Suprapubic skin (tissue), 4 donors: ENCODE data around the gene COL23A1.

Source experiments
- POLR2A ChIP-seq, 2 donors: fragments of 450-650 bp; IDR thresholded peaks; one replicate each; pipeline ENCODE4 v1.6.1; 2017; ENCODE audit warnings: antibody characterized with exemption in 2 of 2, mild to moderate bottlenecking in 2 of 2, moderate library complexity in 2 of 2
- POLR2AphosphoS5 ChIP-seq, 3 donors: sonication (generic); formaldehyde crosslinking; IDR thresholded peaks; one replicate each; pipeline ENCODE4 v1.6.1; 2017; ENCODE audit warnings: antibody characterized with exemption in 3 of 3
- TF ChIP-seq, protein P1 (sequence below), 2 donors: fragments of 200-600 bp in 1 of 2; fragments of 450-650 bp in 1 of 2; sonication (generic) in 1 of 2; IDR thresholded peaks; one replicate each; pipeline ENCODE4 v1.5.1; 2016 to 2019; ENCODE audit warnings: antibody characterized with exemption in 2 of 2, mild to moderate bottlenecking in 1 of 2, moderate library complexity in 1 of 2

DNA sequence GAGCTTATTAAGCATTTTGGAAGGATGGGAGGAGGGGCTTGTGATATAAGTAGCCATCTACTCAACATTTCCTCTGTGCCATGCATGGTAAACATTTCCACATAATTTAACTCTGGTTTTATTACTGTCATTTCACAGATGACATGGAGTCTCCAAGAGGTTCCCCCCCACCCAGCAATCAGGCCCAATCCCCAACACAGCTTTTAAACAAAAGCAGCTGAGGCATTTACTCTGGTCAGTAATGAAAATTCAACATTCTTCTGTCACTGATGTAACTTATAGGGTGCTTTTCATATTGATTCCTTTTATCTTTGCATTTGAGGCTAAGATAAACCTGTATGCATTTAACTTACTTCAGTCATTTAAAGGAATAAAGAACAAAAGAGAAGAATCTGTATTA lies 128.1 kb downstream of the COL23A1 start:
- TF ChIP-seq, protein P1, sequence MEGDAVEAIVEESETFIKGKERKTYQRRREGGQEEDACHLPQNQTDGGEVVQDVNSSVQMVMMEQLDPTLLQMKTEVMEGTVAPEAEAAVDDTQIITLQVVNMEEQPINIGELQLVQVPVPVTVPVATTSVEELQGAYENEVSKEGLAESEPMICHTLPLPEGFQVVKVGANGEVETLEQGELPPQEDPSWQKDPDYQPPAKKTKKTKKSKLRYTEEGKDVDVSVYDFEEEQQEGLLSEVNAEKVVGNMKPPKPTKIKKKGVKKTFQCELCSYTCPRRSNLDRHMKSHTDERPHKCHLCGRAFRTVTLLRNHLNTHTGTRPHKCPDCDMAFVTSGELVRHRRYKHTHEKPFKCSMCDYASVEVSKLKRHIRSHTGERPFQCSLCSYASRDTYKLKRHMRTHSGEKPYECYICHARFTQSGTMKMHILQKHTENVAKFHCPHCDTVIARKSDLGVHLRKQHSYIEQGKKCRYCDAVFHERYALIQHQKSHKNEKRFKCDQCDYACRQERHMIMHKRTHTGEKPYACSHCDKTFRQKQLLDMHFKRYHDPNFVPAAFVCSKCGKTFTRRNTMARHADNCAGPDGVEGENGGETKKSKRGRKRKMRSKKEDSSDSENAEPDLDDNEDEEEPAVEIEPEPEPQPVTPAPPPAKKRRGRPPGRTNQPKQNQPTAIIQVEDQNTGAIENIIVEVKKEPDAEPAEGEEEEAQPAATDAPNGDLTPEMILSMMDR (IDR thresholded peaks at IDR 0.05) = no peak
- TF ChIP-seq POLR2A (IDR thresholded peaks at IDR 0.05) = no peak
- TF ChIP-seq POLR2AphosphoS5 (IDR thresholded peaks at IDR 0.05) = no peak
